Muscle of leg (tissue), 11 donors: ENCODE data around the gene F12. TPM values are rescaled to one million over a fixed set of nuclear protein-coding genes. Genes with fewer than 3 reads are reported as not detected.

Experiments used
- DNase-seq: peaks from one replicate; pipeline ENCODE4 v3.0.0; 2013
- H3K27ac ChIP-seq: one replicate; pipeline ENCODE4 v1.5.1; 2013; ENCODE audit warnings: mild to moderate bottlenecking, low read length, control low read depth
- H3K27me3 ChIP-seq: one replicate; pipeline ENCODE4 v1.6.1; 2013; ENCODE audit warnings: low read length; ENCODE audit not compliant: control insufficient read depth, insufficient read depth
- H3K36me3 ChIP-seq: one replicate; pipeline ENCODE4 v1.6.1; 2013; ENCODE audit warnings: low read length; ENCODE audit not compliant: control insufficient read depth, insufficient read depth
- H3K4me1 ChIP-seq: one replicate; pipeline ENCODE4 v1.6.1; 2013; ENCODE audit warnings: low read length; ENCODE audit not compliant: control insufficient read depth, insufficient read depth
- H3K4me3 ChIP-seq: one replicate; pipeline ENCODE4 v1.5.1; 2013; ENCODE audit warnings: low read length, control low read depth
- H3K9me3 ChIP-seq: replicated peaks from 2 replicates; pipeline ENCODE4 v1.6.1; 2013; ENCODE audit warnings: low read depth, low read length; ENCODE audit not compliant: control insufficient read depth
- WGBS: methylation state at CpG from one replicate; pipeline ENCODE4 v1.1.5; 2013; ENCODE audit warnings: missing lambda C conversion rate; ENCODE audit not compliant: insufficient coverage; 5-methylcytosine and 5-hydroxymethylcytosine counted together
- polyA plus RNA-seq, 8 donors: library from polyadenylated mRNA; unstranded; fragments of 120-200 nt; gene quantifications; one replicate each; pipeline versions ENCODE4 v1.2.1 to v1.2.3, GENCODE V29; 2013; ENCODE audit warnings: inconsistent platforms in 1 of 8, low replicate concordance in 1 of 8; ENCODE audit not compliant: insufficient read length in 8 of 8, insufficient read depth in 1 of 8
- total RNA-seq: library from RNA; stranded (reverse); fragments of 120-200 nt; gene quantifications from one replicate; pipeline ENCODE4 v1.2.4, GENCODE V29; 2013

The F12 gene
- total and polyA plus RNA-seq, 9 donors: 0.14 to 1.0 (median 0.44) TPM; not detected in 1

GRCh38 chr5:177430972-177431316 is 21.6 kb upstream of the F12 start:
- Histone ChIP-seq H3K27me3 (no peaks in the 10 kb centered on the region), H3K27ac (peak overlapping the region; percentile 20), H3K9me3 (no peaks in the 10 kb centered on the region), H3K36me3 (peaks cover 60% of the 10 kb centered on the region), H3K4me1 (peaks cover 61% of the 10 kb centered on the region), H3K4me3 (no peak overlapping the region)
- DNase-seq: no peak
- WGBS: 75% methylated on average over 7 of the region's 7 CpGs

GRCh38 chr5:177430140-177430951 is 21.0 kb upstream of the F12 start:
- no peak overlapping the region for H3K4me3 ChIP-seq
- DNase-seq: peak; percentile 76
- H3K4me1 ChIP-seq: peaks cover 65% of the 10 kb centered on the region
- H3K36me3 ChIP-seq: peaks cover 54% of the 10 kb centered on the region
- WGBS: 66% methylated on average over 23 of the region's 26 CpGs
- H3K27ac ChIP-seq: peak overlapping the region; percentile 35
- no peaks in the 10 kb centered on the region for H3K9me3 ChIP-seq
- no peaks in the 10 kb centered on the region for H3K27me3 ChIP-seq

GRCh38 chr5:177429248-177430040 is 20.1 kb upstream of the F12 start:
- Histone ChIP-seq H3K36me3 (peaks cover 45% of the 10 kb centered on the region), H3K27me3 (no peaks in the 10 kb centered on the region), H3K27ac (peak overlapping the region; percentile 75), H3K4me1 (peaks cover 65% of the 10 kb centered on the region), H3K4me3 (no peak overlapping the region), H3K9me3 (no peaks in the 10 kb centered on the region)
- peak; percentile 61 for DNase-seq
- 96% methylated on average over 4 of the region's 6 CpGs for WGBS

GRCh38 chr5:177428574-177429217 is 19.3 kb upstream of the F12 start:
- Histone ChIP-seq H3K4me1 (peaks cover 65% of the 10 kb centered on the region), H3K27ac (peak overlapping the region; percentile 47), H3K4me3 (no peak overlapping the region), H3K27me3 (no peaks in the 10 kb centered on the region), H3K9me3 (no peaks in the 10 kb centered on the region), H3K36me3 (peaks cover 38% of the 10 kb centered on the region)
- WGBS: 88% methylated on average over 5 of the region's 10 CpGs
- no peak for DNase-seq

- H3K27ac ChIP-seq: no peak overlapping the region
- 72% methylated on average over 10 of the region's 11 CpGs for whole genome bisulfite sequencing
- no peaks in the 10 kb centered on the region for H3K9me3 ChIP-seq
- no peaks in the 10 kb centered on the region for H3K27me3 ChIP-seq
- H3K36me3 ChIP-seq: peaks cover 31% of the 10 kb centered on the region
- H3K4me1 ChIP-seq: peaks cover 65% of the 10 kb centered on the region
- DNase-seq: no peak
- peak overlapping the region; percentile 81 for H3K4me3 ChIP-seq
Observed at GRCh38 chr5:177427919-177428573, 18.7 kb upstream of the F12 start.

- Histone ChIP-seq H3K36me3 (peaks cover 24% of the 10 kb centered on the region), H3K9me3 (no peaks in the 10 kb centered on the region), H3K4me3 (peak overlapping the region; percentile 81), H3K27me3 (no peaks in the 10 kb centered on the region), H3K27ac (peak overlapping the region; percentile 59), H3K4me1 (peaks cover 58% of the 10 kb centered on the region)
- no peak for DNase-seq
- 5% methylated on average over 9 of the region's 11 CpGs for WGBS
Observed at GRCh38 chr5:177427211-177427822, 18.0 kb upstream of the F12 start.

GRCh38 chr5:177426566-177427210 is 17.3 kb upstream of the F12 start, which contains the start of gene GRK6:
TSS of gene GRK6 (plus strand) at chr5:177426676. CDS start at chr5:177426846, 170 bp downstream.
- DNase-seq: peak; percentile 65
- Histone ChIP-seq H3K4me3 (peak within 1 kb of the TSS; percentile 81), H3K36me3 (peaks cover 18% of the 10 kb centered on the region), H3K27ac (peak within 1 kb of the TSS; percentile 97), H3K27me3 (no peaks in the 10 kb centered on the region), H3K9me3 (no peaks in the 10 kb centered on the region), H3K4me1 (peaks cover 52% of the 10 kb centered on the region)
- under 1% methylated on average over 79 of the region's 82 CpGs for WGBS

GRCh38 chr5:177425801-177426565 is 16.6 kb upstream of the F12 start:
- peaks cover 46% of the 10 kb centered on the region for H3K4me1 ChIP-seq
- peak overlapping the region; percentile 97 for H3K27ac ChIP-seq
- H3K36me3 ChIP-seq: peaks cover 11% of the 10 kb centered on the region
- no peaks in the 10 kb centered on the region for H3K27me3 ChIP-seq
- 0% methylated on average over 44 of the region's 52 CpGs for WGBS
- H3K9me3 ChIP-seq: no peaks in the 10 kb centered on the region
- DNase-seq: peak; percentile 100
- H3K4me3 ChIP-seq: peak overlapping the region; percentile 75
